Adrenal gland (tissue), 5 donors: ENCODE results near the gene DHX16.

Experiments
- POLR2A ChIP-seq, 2 donors: fragments of 450-650 bp; IDR thresholded peaks; one replicate each; pipeline ENCODE4 v1.6.1; 2017; ENCODE audit warnings: antibody characterized with exemption in 2 of 2, mild to moderate bottlenecking in 2 of 2, moderate library complexity in 1 of 2
- TF ChIP-seq, protein P1 (sequence below), 6 experiments: fragments of 450-650 bp in 4 of 6; fragments of 200-600 bp in 2 of 6; sonication (generic) in 1 of 6; IDR thresholded peaks; 1 replicate in 5 of 6; 2 replicates in 1 of 6; pipeline versions ENCODE4 v1.5.1 to v1.8.0; 2016 to 2021; ENCODE audit warnings: antibody characterized with exemption in 6 of 6, mild to moderate bottlenecking in 2 of 6, moderate library complexity in 1 of 6
- donor health status: DM: no; HTN: no; CAD: no.

- TF ChIP-seq, protein P1, sequence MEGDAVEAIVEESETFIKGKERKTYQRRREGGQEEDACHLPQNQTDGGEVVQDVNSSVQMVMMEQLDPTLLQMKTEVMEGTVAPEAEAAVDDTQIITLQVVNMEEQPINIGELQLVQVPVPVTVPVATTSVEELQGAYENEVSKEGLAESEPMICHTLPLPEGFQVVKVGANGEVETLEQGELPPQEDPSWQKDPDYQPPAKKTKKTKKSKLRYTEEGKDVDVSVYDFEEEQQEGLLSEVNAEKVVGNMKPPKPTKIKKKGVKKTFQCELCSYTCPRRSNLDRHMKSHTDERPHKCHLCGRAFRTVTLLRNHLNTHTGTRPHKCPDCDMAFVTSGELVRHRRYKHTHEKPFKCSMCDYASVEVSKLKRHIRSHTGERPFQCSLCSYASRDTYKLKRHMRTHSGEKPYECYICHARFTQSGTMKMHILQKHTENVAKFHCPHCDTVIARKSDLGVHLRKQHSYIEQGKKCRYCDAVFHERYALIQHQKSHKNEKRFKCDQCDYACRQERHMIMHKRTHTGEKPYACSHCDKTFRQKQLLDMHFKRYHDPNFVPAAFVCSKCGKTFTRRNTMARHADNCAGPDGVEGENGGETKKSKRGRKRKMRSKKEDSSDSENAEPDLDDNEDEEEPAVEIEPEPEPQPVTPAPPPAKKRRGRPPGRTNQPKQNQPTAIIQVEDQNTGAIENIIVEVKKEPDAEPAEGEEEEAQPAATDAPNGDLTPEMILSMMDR (IDR thresholded peaks at IDR 0.05): no peak
- no peak for TF ChIP-seq POLR2A (IDR thresholded peaks at IDR 0.05)
Measured at GRCh38 chr6:30643656-30644055, 29.1 kb downstream of the DHX16 start.
